Suprapubic skin (tissue), 4 donors: ENCODE results near the gene WDTC1.

Experiments used
- CTCF ChIP-seq, 2 donors: fragments of 200-600 bp in 1 of 2; fragments of 450-650 bp in 1 of 2; sonication (generic) in 1 of 2; IDR thresholded peaks; one replicate each; pipeline ENCODE4 v1.5.1; 2016 to 2019; ENCODE audit warnings: antibody characterized with exemption in 2 of 2, mild to moderate bottlenecking in 1 of 2, moderate library complexity in 1 of 2
- EP300 ChIP-seq: sonication (generic); formaldehyde crosslinking; IDR thresholded peaks from one replicate; pipeline ENCODE4 v1.6.1; 2017; ENCODE audit warnings: antibody characterized with exemption
- POLR2A ChIP-seq, 2 donors: fragments of 450-650 bp; IDR thresholded peaks; one replicate each; pipeline ENCODE4 v1.6.1; 2017; ENCODE audit warnings: antibody characterized with exemption in 2 of 2, mild to moderate bottlenecking in 2 of 2, moderate library complexity in 2 of 2
- POLR2AphosphoS5 ChIP-seq, 3 donors: sonication (generic); formaldehyde crosslinking; IDR thresholded peaks; one replicate each; pipeline ENCODE4 v1.6.1; 2017; ENCODE audit warnings: antibody characterized with exemption in 3 of 3

DNA sequence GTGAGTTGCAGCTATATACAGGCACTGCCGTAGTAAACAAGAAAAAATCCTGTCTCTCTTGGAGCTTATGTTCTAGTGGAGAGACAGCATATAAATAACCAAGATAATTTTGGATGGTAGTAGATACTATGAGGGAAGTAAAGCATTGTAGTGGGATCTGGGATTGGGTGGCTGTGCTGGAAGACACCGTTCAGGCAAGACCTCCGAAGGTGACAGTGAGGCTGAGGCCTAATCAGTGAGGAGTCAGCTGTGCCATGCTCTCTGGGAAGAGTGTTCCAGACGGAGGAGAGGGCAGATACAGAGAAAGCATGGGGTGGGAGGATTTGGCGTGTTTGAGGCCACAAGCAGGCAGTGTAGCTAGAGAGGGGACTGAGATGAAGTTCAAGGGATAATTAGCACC lies 93.5 kb downstream of the WDTC1 start:
- no peak for TF ChIP-seq CTCF (IDR thresholded peaks at IDR 0.05)
- no peak for TF ChIP-seq POLR2A (IDR thresholded peaks at IDR 0.05)
- TF ChIP-seq POLR2AphosphoS5 (IDR thresholded peaks at IDR 0.05): no peak
- no peak for TF ChIP-seq EP300
